Endothelial cell of umbilical vein (primary cell): ENCODE data around the gene HOXC11. TPM values are rescaled to one million over a fixed set of nuclear protein-coding genes. Genes with fewer than 3 reads are reported as not detected.

Experiments
- BruUV-seq: library from RNA; stranded (reverse); fragments of 400-500 nt; replicated peaks from 2 replicates; lab custom pipeline; 2021; lab: Mats Ljungman, UMichigan
- CTCF ChIA-PET: fragments of 300-600, 350-600 bp; sonication (Branson Sonifier 250); formaldehyde crosslinking; loops from one replicate; lab custom pipeline; 2021; ENCODE audit warnings: antibody characterized with exemption, inconsistent platforms; lab: Charles Lee
- POLR2A ChIA-PET: fragments of 300-600, 350-600 bp; sonication (Branson Sonifier 250); formaldehyde crosslinking; loops from one replicate; lab custom pipeline; 2021; ENCODE audit warnings: antibody characterized with exemption, inconsistent platforms; lab: Charles Lee
- DNase-seq: peaks from one replicate; pipeline ENCODE4 v3.0.0-alpha.2; 2011; ENCODE audit warnings: low read depth, low spot score
- FAIRE-seq: peaks from 2 replicates; lab custom pipeline; 2011; peaks lifted over from hg19 to GRCh38; lab: Jason Lieb, UNC
- H2AFZ ChIP-seq: 2 replicates; pipeline ENCODE4 v1.6.0; 2012; ENCODE audit warnings: low read depth, low read length, control low read depth, inconsistent platforms
- H3K27ac ChIP-seq: 2 replicates; pipeline ENCODE4 v1.5.1; 2011; ENCODE audit warnings: low read depth, mild to moderate bottlenecking, control low read depth, low read length, moderate library complexity; ENCODE audit not compliant: insufficient read depth
- H3K27me3 ChIP-seq, 2 experiments: 2 replicates each; pipeline versions ENCODE4 v1.6.0 to v1.6.1; 2011; ENCODE audit warnings: low read length in 2 of 2, mixed read lengths in 1 of 2; ENCODE audit not compliant: control insufficient read depth in 2 of 2, insufficient read depth in 2 of 2
- H3K36me3 ChIP-seq, 2 experiments: 2 replicates in 1 of 2; 3 replicates in 1 of 2; pipeline ENCODE4 v1.5.1; 2011; ENCODE audit warnings: low read length in 2 of 2, mild to moderate bottlenecking in 1 of 2, moderate library complexity in 1 of 2; ENCODE audit not compliant: control insufficient read depth in 2 of 2, insufficient read depth in 2 of 2; ENCODE audit errors: extremely low read depth in 1 of 2
- H3K4me1 ChIP-seq: 3 replicates; pipeline ENCODE4 v1.5.1; 2011; ENCODE audit warnings: mild to moderate bottlenecking, low read length; ENCODE audit not compliant: control insufficient read depth, insufficient read depth; ENCODE audit errors: extremely low read depth
- H3K4me2 ChIP-seq: 2 replicates; pipeline ENCODE4 v1.6.1; 2011; ENCODE audit warnings: low read length, control low read depth, mixed read lengths; ENCODE audit not compliant: insufficient read depth
- H3K4me3 ChIP-seq, 3 experiments: fragments of 200-600 bp in 1 of 3; sonication (generic), shearing (Covaris generic) in 1 of 3; replicated peaks in 1 of 3; 2 replicates each; pipeline ENCODE4 v1.5.1; 2011 to 2016; ENCODE audit warnings: control low read depth in 3 of 3, low read length in 3 of 3, mild to moderate bottlenecking in 2 of 3, inconsistent platforms in 1 of 3, low read depth in 1 of 3, moderate library complexity in 1 of 3; ENCODE audit not compliant: insufficient read depth in 1 of 3
- H3K79me2 ChIP-seq: 2 replicates; pipeline ENCODE4 v1.6.0; 2012; ENCODE audit warnings: low read length, inconsistent platforms; ENCODE audit not compliant: control insufficient read depth, insufficient read depth
- H3K9ac ChIP-seq: replicated peaks from 2 replicates; pipeline ENCODE3; 2011; ENCODE audit warnings: low read length, control low read depth; ENCODE audit not compliant: insufficient read depth; ENCODE audit errors: extremely low read depth
- H3K9me1 ChIP-seq: replicated peaks from 3 replicates; pipeline ENCODE4 v1.6.0; 2011; ENCODE audit warnings: mild to moderate bottlenecking, low read length; ENCODE audit not compliant: control insufficient read depth, insufficient read depth; ENCODE audit errors: extremely low read depth
- H3K9me3 ChIP-seq: replicated peaks from 2 replicates; pipeline ENCODE4 v1.5.1; 2012; ENCODE audit warnings: low read length, inconsistent platforms; ENCODE audit not compliant: control insufficient read depth, insufficient read depth
- H4K20me1 ChIP-seq: replicated peaks from 2 replicates; pipeline ENCODE3; 2011; ENCODE audit warnings: mild to moderate bottlenecking, low read length; ENCODE audit not compliant: control insufficient read depth, insufficient read depth; ENCODE audit errors: extremely low read depth
- EZH2 ChIP-seq: IDR thresholded peaks from 2 replicates; pipeline ENCODE4 v1.6.1; 2012; ENCODE audit warnings: borderline replicate concordance, low read depth, mild to moderate bottlenecking, moderate library complexity, low read length, inconsistent platforms; ENCODE audit not compliant: severe bottlenecking
- FOS ChIP-seq: IDR thresholded peaks from 2 replicates; pipeline ENCODE4 v1.6.1; 2011; ENCODE audit warnings: mild to moderate bottlenecking, low read length, moderate library complexity, borderline replicate concordance; ENCODE audit not compliant: insufficient read depth
- GATA2 ChIP-seq: IDR thresholded peaks from 2 replicates; pipeline ENCODE4 v1.7.0; 2011; ENCODE audit warnings: low read depth, mild to moderate bottlenecking, moderate library complexity, mixed read lengths, low read length; ENCODE audit not compliant: insufficient read length, insufficient read depth
- JUN ChIP-seq: IDR thresholded peaks from 2 replicates; pipeline ENCODE4 v1.6.1; 2011; ENCODE audit warnings: borderline replicate concordance, low read depth; ENCODE audit not compliant: insufficient read length, insufficient read depth
- MYC ChIP-seq: IDR thresholded peaks from one replicate; pipeline ENCODE4 v1.6.1; 2011; ENCODE audit warnings: mild to moderate bottlenecking, low read depth, low read length
- POLR2A ChIP-seq: IDR thresholded peaks from 2 replicates; pipeline ENCODE4 v1.6.1; 2012; ENCODE audit warnings: low read depth, mild to moderate bottlenecking, control low read depth, low read length
- POLR2AphosphoS5 ChIP-seq: IDR thresholded peaks from 2 replicates; pipeline ENCODE4 v1.6.1; 2012; ENCODE audit warnings: low read depth, mild to moderate bottlenecking, control low read depth, low read length, moderate library complexity; ENCODE audit not compliant: insufficient read depth
- dilution Hi-C: fragments of 300-500 bp; cut with MboI; formaldehyde crosslinking; loops from one replicate; pipeline ENCODE4 v1.15.0; 2019; ENCODE audit warnings: low sequenced_read_pairs; ENCODE audit not compliant: extremely low pct_ligation_motif_present
- intact Hi-C: fragments of 100-400 bp; cut with micrococcal nuclease; formaldehyde crosslinking; loops from one replicate; pipeline ENCODE4 v1.10.0; 2022
- polyA plus RNA-seq, 4 experiments: library from polyadenylated mRNA; depleted of rRNA in 3 of 4; stranded (reverse) in 3 of 4; unstranded in 1 of 4; fragments of >200 nt; gene quantifications; 2 replicates each; pipeline versions ENCODE4 v1.2.1 to v1.2.3, GENCODE V29; 2011 to 2012; ENCODE audit warnings: missing spikeins in 1 of 4
- total RNA-seq: library from RNA; stranded (reverse); gene quantifications from 2 replicates; pipeline ENCODE4 v1.2.3, GENCODE V29; 2021
- TF ChIP-seq, protein P1 (sequence below), 2 donors: IDR thresholded peaks; 1 replicate in 1 of 2; 2 replicates in 1 of 2; pipeline ENCODE4 v1.5.1; 2011; ENCODE audit warnings: low read length in 2 of 2, mild to moderate bottlenecking in 2 of 2, moderate library complexity in 2 of 2, control low read depth in 1 of 2, inconsistent platforms in 1 of 2, low read depth in 1 of 2; ENCODE audit not compliant: insufficient read depth in 1 of 2; ENCODE audit errors: extremely low read depth in 1 of 2
- TF ChIP-seq, protein P2 (sequence below): IDR thresholded peaks from 2 replicates; pipeline ENCODE4 v1.6.1; 2011; ENCODE audit not compliant: insufficient read depth, insufficient read length

The HOXC11 gene
- total and polyA plus RNA-seq, 2 donors (not counting 3 experiments of a cell fraction or from before 2014, with no cell fraction given) = not detected

DNA sequence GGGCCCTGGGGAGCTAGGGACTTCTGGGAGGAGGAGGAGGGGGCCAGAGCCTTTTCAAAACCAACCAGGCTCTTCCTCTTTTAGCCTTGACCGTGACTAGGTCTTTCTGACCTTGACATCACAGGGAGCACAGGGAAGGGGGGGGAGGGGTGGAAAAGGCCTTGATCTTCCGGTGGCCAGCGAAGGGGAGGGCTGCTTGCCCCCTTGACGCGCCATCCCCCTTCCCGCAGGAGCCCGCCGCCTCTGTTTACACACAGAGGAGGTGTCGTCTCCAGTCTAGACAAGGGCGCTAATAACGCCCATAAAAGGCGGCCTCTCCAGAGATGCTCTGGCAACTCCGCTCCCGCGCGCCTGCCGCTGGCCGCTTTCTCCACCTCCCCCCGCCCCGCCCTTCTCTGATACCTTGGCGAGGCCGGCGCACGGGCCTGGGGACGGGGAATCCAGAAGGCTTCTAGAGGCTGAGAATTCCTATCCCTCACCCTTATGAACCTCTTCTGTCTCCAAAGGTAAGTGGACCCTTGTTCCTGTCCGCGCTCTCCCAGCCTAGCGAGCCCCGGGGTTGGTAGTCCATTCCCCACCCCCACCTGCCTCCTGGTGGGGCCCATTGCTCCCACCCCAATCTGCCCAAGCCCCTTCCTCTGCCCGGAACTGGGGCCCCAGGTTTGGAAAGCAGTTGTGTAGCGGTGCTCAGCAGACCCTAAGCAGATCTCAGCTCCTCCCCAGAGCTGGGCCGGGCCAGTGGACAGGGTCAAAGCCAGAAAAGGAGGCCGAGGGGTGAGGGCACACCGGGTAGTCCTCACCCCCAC lies 23.1 kb upstream of the HOXC11 start:
- POLR2A ChIA-PET = no interaction called here
- Histone ChIP-seq H3K79me2 (no peaks in the 10 kb centered on the region), H4K20me1 (no peaks in the 10 kb centered on the region), H3K4me1 (no peaks in the 10 kb centered on the region), H3K27me3 (peaks cover 95 to 97% of the 10 kb centered on the region in 2 experiments), H3K9me1 (no peaks in the 10 kb centered on the region), H2AFZ (no peak overlapping the region), H3K9ac (no peak overlapping the region), H3K27ac (no peak overlapping the region), H3K36me3 (no peaks in the 10 kb centered on the region), H3K4me3 (no peak overlapping the region), H3K4me2 (no peak overlapping the region), H3K9me3 (no peaks in the 10 kb centered on the region)
- TF ChIP-seq EZH2 (no peak), FOS (no peak), POLR2A (no peak), POLR2AphosphoS5 (no peak), MYC (no peak), GATA2 (no peak), JUN (no peak)
- TF ChIP-seq, protein P1, sequence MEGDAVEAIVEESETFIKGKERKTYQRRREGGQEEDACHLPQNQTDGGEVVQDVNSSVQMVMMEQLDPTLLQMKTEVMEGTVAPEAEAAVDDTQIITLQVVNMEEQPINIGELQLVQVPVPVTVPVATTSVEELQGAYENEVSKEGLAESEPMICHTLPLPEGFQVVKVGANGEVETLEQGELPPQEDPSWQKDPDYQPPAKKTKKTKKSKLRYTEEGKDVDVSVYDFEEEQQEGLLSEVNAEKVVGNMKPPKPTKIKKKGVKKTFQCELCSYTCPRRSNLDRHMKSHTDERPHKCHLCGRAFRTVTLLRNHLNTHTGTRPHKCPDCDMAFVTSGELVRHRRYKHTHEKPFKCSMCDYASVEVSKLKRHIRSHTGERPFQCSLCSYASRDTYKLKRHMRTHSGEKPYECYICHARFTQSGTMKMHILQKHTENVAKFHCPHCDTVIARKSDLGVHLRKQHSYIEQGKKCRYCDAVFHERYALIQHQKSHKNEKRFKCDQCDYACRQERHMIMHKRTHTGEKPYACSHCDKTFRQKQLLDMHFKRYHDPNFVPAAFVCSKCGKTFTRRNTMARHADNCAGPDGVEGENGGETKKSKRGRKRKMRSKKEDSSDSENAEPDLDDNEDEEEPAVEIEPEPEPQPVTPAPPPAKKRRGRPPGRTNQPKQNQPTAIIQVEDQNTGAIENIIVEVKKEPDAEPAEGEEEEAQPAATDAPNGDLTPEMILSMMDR (IDR thresholded peaks at IDR 0.05; ENCODE audit: extremely low read depth in 1 of 2, insufficient read depth in 1 of 2, low read depth in 1 of 2, low read length in 2 of 2) = no peak
- TF ChIP-seq, protein P2, sequence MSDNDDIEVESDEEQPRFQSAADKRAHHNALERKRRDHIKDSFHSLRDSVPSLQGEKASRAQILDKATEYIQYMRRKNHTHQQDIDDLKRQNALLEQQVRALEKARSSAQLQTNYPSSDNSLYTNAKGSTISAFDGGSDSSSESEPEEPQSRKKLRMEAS = no peak
- intact Hi-C loops = no loop called here
- dilution Hi-C loops = no loop called here
- no TSS peak for BruUV-seq
- CTCF ChIA-PET = no interaction called here
- FAIRE-seq (no peak), DNase-seq (no peak)
